HepG2 (cell line): Measurements from ENCODE around the gene NEAT1. TPM values are rescaled to one million over a fixed set of nuclear protein-coding genes. Genes with fewer than 3 reads are reported as not detected.
A peak's percentile ranks its signal among the peaks of the same experiment; 100 is the strongest.

Source experiments
- ATAC-seq: fragments of 200-7000 bp; cut with Tn5 transposase; 3 replicates; pipeline ENCODE4 v1.9.1; 2020; ENCODE audit warnings: mild to moderate bottlenecking, moderate library complexity
- BruUV-seq: library from RNA; stranded (reverse); fragments of 400-500 nt; replicated peaks from 2 replicates; lab custom pipeline; 2021; lab: Mats Ljungman, UMichigan
- CTCF ChIA-PET: fragments of 300-600 bp; formaldehyde crosslinking; extraction: SDS; loops from one replicate; lab custom pipeline; 2021; ENCODE audit warnings: low total read pairs, inconsistent platforms, low intra/inter-chr PET ratio; lab: Yijun Ruan, JAX
- POLR2A ChIA-PET: fragments of 350-600 bp; sonication (Branson Sonifier 250); formaldehyde crosslinking; loops from one replicate; lab custom pipeline; 2020; ENCODE audit warnings: antibody characterized with exemption, inconsistent platforms; lab: Yijun Ruan, JAX
- DNase-seq: peaks from one replicate; pipeline ENCODE4 v3.0.0-alpha.2; 2015; ENCODE audit warnings: low spot score
- FAIRE-seq: peaks from 3 replicates; lab custom pipeline; 2011; peaks lifted over from hg19 to GRCh38; lab: Jason Lieb, UNC
- H2AFZ ChIP-seq: one replicate; pipeline ENCODE4 v1.6.1; 2011; ENCODE audit warnings: low read length, inconsistent platforms
- H3K27ac ChIP-seq: fragments of 300-600 bp; 3 replicates; pipeline ENCODE4 v1.8.0; 2011; ENCODE audit warnings: mixed run types, mild to moderate bottlenecking, mixed read lengths, low read length, inconsistent platforms; ENCODE audit not compliant: insufficient read depth; ENCODE audit errors: extremely low read length
- H3K27me3 ChIP-seq, 2 experiments: fragments of 200-600 bp in 1 of 2; 2 replicates in 1 of 2; 3 replicates in 1 of 2; pipeline versions ENCODE4 v1.6.0 to v1.8.0; 2011; ENCODE audit warnings: low read length in 2 of 2, mild to moderate bottlenecking in 2 of 2, moderate library complexity in 2 of 2, inconsistent platforms in 1 of 2; ENCODE audit not compliant: insufficient read depth in 2 of 2, control insufficient read depth in 1 of 2
- H3K36me3 ChIP-seq, 2 experiments: fragments of 200-600 bp in 1 of 2; replicated peaks in 1 of 2; 2 replicates in 1 of 2; 3 replicates in 1 of 2; pipeline versions ENCODE4 v1.5.1 to v1.8.0; 2011; ENCODE audit warnings: low read length in 2 of 2, inconsistent platforms in 1 of 2; ENCODE audit not compliant: insufficient read depth in 2 of 2, control insufficient read depth in 1 of 2
- H3K4me1 ChIP-seq: 2 replicates; pipeline ENCODE4 v1.5.1; 2012; ENCODE audit warnings: low read length, inconsistent platforms; ENCODE audit not compliant: insufficient read depth
- H3K4me2 ChIP-seq: 2 replicates; pipeline ENCODE4 v1.6.0; 2011; ENCODE audit warnings: low read depth, low read length, inconsistent platforms
- H3K4me3 ChIP-seq, 3 experiments: fragments of 200-600 bp in 1 of 3; sonication (generic), shearing (Covaris generic) in 1 of 3; replicated peaks in 1 of 3; 2 replicates each; pipeline ENCODE4 v1.5.1; 2011 to 2016; ENCODE audit warnings: low read length in 3 of 3, inconsistent platforms in 2 of 3, low read depth in 2 of 3, mild to moderate bottlenecking in 2 of 3, control low read depth in 1 of 3, mixed read lengths in 1 of 3; ENCODE audit not compliant: insufficient read depth in 1 of 3
- H3K79me2 ChIP-seq: one replicate; pipeline ENCODE4 v1.6.1; 2011; ENCODE audit warnings: low read length, inconsistent platforms; ENCODE audit not compliant: insufficient read depth
- H3K9ac ChIP-seq: 2 replicates; pipeline ENCODE4 v1.6.0; 2011; ENCODE audit warnings: mild to moderate bottlenecking, low read depth, low read length, inconsistent platforms; ENCODE audit not compliant: insufficient read depth
- H3K9me3 ChIP-seq: 2 replicates; pipeline ENCODE4 v1.5.1; 2012; ENCODE audit warnings: mild to moderate bottlenecking, low read length
- H4K20me1 ChIP-seq: 2 replicates; pipeline ENCODE4 v1.6.0; 2011; ENCODE audit warnings: inconsistent platforms, mild to moderate bottlenecking, low read length, moderate library complexity; ENCODE audit not compliant: insufficient read depth
- RBFOX2 ChIP-seq: fragments of 200-400 bp; formaldehyde crosslinking; IDR thresholded peaks from 2 replicates; pipeline ENCODE4 v1.6.1; 2017; ENCODE audit warnings: low read depth, mild to moderate bottlenecking, low read length
- SP2 ChIP-seq: sonication (generic); formaldehyde crosslinking; IDR thresholded peaks from 2 replicates; pipeline ENCODE4 v1.5.1; 2020; ENCODE audit warnings: mild to moderate bottlenecking, missing genetic modification reagents
- ZNF160 ChIP-seq: sonication (generic); formaldehyde crosslinking; IDR thresholded peaks from 2 replicates; pipeline ENCODE4 v1.8.0; 2022; ENCODE audit warnings: mild to moderate bottlenecking, inconsistent platforms, missing genetic modification reagents
- ZNF264 ChIP-seq: sonication (generic); formaldehyde crosslinking; IDR thresholded peaks from 2 replicates; pipeline ENCODE4 v1.4.0; 2020; ENCODE audit warnings: missing genetic modification reagents
- ZSCAN30 ChIP-seq: sonication (generic); formaldehyde crosslinking; IDR thresholded peaks from 2 replicates; pipeline ENCODE4 v1.5.0; 2020; ENCODE audit warnings: mild to moderate bottlenecking, missing genetic modification reagents
- WGBS: methylation state at CpG from one replicate; pipeline ENCODE4 v1.1.6; 2017; ENCODE audit warnings: low lambda C conversion rate; 5-methylcytosine and 5-hydroxymethylcytosine counted together
- in situ Hi-C: cut with HindIII; loops from 2 replicates; pipeline ENCODE4 v1.10.0; 2017; ENCODE audit warnings: low pct_unique_long_range_greater_than_20kb; ENCODE audit not compliant: extremely low pct_ligation_motif_present
- intact Hi-C: fragments of 100-400 bp; cut with micrococcal nuclease; formaldehyde crosslinking; loops from one replicate; pipeline ENCODE4 v1.10.0; 2022; ENCODE audit not compliant: unreplicated experiment
- polyA plus RNA-seq, 8 experiments: library from polyadenylated mRNA; depleted of rRNA in 3 of 8; stranded (reverse) in 7 of 8; unstranded in 1 of 8; fragments of >200 nt; fragmentation: Illumina TruSeq in 4 of 8; extraction: Trizol in 4 of 8; gene quantifications; 2 replicates each; pipeline versions ENCODE4 v1.2.1 to v1.2.3, GENCODE V29; 2011 to 2016; ENCODE audit warnings: low read depth in 4 of 8, missing spikeins in 1 of 8, mixed read lengths in 1 of 8; ENCODE audit not compliant: insufficient read depth in 1 of 8
- total RNA-seq, 5 experiments: library from RNA; depleted of rRNA; stranded (reverse); fragments of >200 nt; fragmentation: Illumina TruSeq; extraction: Trizol; gene quantifications; 2 replicates each; pipeline ENCODE4 v1.2.3, GENCODE V29; 2016; ENCODE audit warnings: low read depth in 1 of 5
- TF ChIP-seq, protein P1 (sequence below): sonication (generic); formaldehyde crosslinking; IDR thresholded peaks from 2 replicates; pipeline ENCODE4 v1.5.1; 2020; ENCODE audit warnings: missing genetic modification reagents, mild to moderate bottlenecking, borderline replicate concordance
- TF ChIP-seq, protein P2 (sequence below): sonication (generic); formaldehyde crosslinking; IDR thresholded peaks from 2 replicates; pipeline ENCODE4 v1.5.0; 2020; ENCODE audit warnings: mild to moderate bottlenecking, missing genetic modification reagents, borderline replicate concordance
- TF ChIP-seq, protein P3 (sequence below): sonication (generic); formaldehyde crosslinking; IDR thresholded peaks from 2 replicates; pipeline ENCODE4 v1.8.1; 2023; ENCODE audit warnings: mild to moderate bottlenecking, missing genetic modification reagents

The NEAT1 gene
- total and polyA plus RNA-seq, 2 of the 13 experiments (the other 11 are each of a cell fraction or from before 2014, with no cell fraction given), result 20.5 to 41.2 TPM

DNA sequence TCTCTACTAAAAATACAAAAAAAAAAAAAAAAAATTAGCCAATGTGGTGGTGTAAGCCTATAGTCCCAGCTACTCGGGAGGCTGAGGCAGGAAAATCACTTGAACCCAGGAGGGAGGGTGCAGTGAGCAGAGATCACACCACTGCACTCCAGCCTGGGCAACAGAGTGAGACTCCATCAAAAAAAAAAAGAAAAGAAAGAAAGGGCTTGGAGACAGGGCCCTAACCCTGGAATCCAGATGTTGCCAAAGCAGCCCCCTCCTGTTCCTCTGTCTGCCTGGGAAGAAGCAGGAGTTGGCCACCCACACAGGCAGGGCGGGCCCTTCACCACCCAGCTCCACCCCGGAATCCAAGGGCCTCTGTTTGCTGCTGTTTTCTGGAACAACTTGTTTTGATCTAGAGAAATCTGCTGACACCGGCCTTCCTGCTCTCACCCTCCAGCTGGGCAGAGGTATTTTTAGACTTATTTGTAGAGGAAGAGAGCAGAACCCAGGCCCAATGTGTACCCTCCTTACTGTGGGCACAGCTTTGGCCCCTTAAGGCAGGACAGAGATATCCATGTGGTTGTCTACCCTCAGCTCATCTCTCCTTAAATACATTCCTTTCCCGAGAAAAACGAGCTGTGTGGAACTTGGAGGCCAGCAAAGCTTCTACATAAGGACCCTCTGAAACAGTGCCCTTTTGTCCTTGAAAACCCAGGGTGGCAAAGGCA lies 2.7 kb upstream of the NEAT1 start (continued):
- TF ChIP-seq ZNF160 (CRISPR knock-in tag), result no peak
- TF ChIP-seq, protein P1, sequence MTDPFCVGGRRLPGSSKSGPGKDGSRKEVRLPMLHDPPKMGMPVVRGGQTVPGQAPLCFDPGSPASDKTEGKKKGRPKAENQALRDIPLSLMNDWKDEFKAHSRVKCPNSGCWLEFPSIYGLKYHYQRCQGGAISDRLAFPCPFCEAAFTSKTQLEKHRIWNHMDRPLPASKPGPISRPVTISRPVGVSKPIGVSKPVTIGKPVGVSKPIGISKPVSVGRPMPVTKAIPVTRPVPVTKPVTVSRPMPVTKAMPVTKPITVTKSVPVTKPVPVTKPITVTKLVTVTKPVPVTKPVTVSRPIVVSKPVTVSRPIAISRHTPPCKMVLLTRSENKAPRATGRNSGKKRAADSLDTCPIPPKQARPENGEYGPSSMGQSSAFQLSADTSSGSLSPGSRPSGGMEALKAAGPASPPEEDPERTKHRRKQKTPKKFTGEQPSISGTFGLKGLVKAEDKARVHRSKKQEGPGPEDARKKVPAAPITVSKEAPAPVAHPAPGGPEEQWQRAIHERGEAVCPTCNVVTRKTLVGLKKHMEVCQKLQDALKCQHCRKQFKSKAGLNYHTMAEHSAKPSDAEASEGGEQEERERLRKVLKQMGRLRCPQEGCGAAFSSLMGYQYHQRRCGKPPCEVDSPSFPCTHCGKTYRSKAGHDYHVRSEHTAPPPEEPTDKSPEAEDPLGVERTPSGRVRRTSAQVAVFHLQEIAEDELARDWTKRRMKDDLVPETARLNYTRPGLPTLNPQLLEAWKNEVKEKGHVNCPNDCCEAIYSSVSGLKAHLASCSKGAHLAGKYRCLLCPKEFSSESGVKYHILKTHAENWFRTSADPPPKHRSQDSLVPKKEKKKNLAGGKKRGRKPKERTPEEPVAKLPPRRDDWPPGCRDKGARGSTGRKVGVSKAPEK, result no peak
- no peak for TF ChIP-seq ZNF264

DNA sequence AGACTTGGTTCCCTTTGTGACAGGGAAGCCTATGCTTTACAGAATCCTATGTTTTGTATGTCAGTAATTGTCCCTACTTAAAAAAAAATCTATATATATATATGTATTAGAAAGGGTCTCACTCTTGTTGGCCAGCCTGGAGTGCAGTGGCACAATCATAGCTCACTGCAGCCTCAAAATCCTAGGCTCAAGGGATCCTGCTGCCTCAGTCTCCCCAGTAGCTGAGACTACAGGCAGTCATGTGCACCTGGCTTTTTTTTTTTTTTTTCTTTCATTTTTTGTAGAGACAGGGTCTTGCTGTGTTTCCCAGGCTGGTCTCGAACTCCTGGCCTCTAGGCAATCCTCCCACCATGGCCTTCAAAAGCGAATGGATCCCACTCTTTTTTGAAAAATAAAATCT lies 2.1 kb upstream of the NEAT1 start:
- POLR2A ChIA-PET, result interaction anchor here (1.4 to 17.8 kb wide), 27 partner anchors 7 to 299 kb away, joined by 3 to 952 read pairs (median 13); partner anchors contain the start of genes DPF2, FAU, FRMD8 and MALAT1
- no peak overlapping the region for H2AFZ ChIP-seq
- in situ Hi-C loops (loop anchor here (5.0 kb wide), 1 partner anchor 77 kb away; the partner anchor contains the start of gene MALAT1), intact Hi-C loops (no loop called here)
- H3K27ac ChIP-seq, result peak overlapping the region; percentile 100
- peaks cover 28% of the 10 kb centered on the region for H4K20me1 ChIP-seq
- H3K27me3 ChIP-seq, result no peaks in the 10 kb centered on the region; a peak in 1 of 5 replicates
- H3K4me1 ChIP-seq, result peaks cover 52% of the 10 kb centered on the region
- peak overlapping the region; percentile 100 for H3K9ac ChIP-seq
- WGBS, result 18% methylated on average over 2 of the region's 2 CpGs
- H3K4me3 ChIP-seq, result peak overlapping the region; percentile 66 to 87 (median 70)
- ATAC-seq, result no peak
- FAIRE-seq, result no peak
- DNase-seq, result no peak
- BruUV-seq, result TSS peak; percentile 67
- no peaks in the 10 kb centered on the region for H3K9me3 ChIP-seq
- CTCF ChIA-PET, result no interaction called here
- H3K4me2 ChIP-seq, result peak overlapping the region; percentile 99
- H3K79me2 ChIP-seq, result peaks cover 67% of the 10 kb centered on the region
- H3K36me3 ChIP-seq, result no peaks in the 10 kb centered on the region; a peak in 1 of 5 replicates
- TF ChIP-seq, protein P2, sequence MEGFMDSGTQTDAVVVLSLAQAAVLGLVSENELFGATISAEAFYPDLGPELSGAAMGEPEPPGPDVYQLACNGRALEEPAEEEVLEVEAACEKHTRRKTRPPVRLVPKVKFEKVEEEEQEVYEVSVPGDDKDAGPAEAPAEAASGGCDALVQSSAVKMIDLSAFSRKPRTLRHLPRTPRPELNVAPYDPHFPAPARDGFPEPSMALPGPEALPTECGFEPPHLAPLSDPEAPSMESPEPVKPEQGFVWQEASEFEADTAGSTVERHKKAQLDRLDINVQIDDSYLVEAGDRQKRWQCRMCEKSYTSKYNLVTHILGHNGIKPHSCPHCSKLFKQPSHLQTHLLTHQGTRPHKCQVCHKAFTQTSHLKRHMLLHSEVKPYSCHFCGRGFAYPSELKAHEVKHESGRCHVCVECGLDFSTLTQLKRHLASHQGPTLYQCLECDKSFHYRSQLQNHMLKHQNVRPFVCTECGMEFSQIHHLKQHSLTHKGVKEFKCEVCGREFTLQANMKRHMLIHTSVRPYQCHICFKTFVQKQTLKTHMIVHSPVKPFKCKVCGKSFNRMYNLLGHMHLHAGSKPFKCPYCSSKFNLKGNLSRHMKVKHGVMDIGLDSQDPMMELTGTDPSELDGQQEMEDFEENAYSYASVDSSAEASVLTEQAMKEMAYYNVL (CRISPR knock-in tag), result 0 out of 2 replicates have a peak, but pooled peaks have one; percentile 3
- TF ChIP-seq RBFOX2 (peak; percentile 60; the same call in 1 of the 2 replicates), ZSCAN30 (no peak; the same call in 1 of the 2 replicates), SP2 (CRISPR knock-in tag) (no peak)
- TF ChIP-seq, protein P3, sequence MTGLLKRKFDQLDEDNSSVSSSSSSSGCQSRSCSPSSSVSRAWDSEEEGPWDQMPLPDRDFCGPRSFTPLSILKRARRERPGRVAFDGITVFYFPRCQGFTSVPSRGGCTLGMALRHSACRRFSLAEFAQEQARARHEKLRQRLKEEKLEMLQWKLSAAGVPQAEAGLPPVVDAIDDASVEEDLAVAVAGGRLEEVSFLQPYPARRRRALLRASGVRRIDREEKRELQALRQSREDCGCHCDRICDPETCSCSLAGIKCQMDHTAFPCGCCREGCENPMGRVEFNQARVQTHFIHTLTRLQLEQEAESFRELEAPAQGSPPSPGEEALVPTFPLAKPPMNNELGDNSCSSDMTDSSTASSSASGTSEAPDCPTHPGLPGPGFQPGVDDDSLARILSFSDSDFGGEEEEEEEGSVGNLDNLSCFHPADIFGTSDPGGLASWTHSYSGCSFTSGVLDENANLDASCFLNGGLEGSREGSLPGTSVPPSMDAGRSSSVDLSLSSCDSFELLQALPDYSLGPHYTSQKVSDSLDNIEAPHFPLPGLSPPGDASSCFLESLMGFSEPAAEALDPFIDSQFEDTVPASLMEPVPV, result 0 out of 2 replicates have a peak, but pooled peaks have one; percentile 6
